ENCODE results near the gene MRPL42. TPM values are rescaled to one million over a fixed set of nuclear protein-coding genes. Genes with fewer than 3 reads are reported as not detected.

Gene MRPL42
- total RNA-seq, 4 donors from 2014 or later, result 49.1 to 52.1 (median 50.8) TPM

DNA sequence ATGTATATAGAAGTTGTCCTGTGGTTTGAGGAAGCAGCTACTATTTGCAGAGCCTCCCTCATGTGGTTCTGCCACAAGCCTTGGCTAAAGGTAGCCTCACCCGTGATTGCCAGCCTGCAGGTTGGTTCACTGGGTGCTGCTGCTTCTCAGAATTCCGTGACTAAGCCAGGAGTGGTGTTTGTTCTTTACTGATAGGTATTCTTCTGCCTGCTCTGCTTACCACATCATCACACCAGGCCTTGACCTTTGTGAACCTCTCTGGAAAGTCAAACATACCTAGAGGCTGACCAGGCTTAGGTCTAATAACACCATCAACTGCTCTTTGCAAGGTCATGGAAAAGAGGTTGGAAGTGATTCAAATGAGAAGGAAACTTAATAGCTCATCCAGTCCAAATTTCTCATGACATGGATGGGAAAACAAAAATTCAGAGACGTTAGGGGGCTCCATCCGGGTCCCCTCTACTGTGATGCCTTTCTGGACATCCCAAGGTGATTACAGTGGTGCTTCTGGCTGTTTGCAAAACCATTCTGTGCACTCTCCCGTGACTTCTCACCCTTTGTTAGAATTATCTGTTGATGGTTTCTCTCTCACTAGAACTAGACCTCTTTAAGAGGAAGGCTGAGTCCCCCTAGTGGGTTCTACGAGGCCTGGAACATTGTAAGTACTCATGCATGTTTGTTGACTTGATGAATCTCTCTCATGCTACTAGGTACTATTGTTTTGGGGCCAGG, 96.7 kb downstream of the MRPL42 start:
- H3K36me3 ChIP-seq, result no peaks in the 10 kb centered on the region
- no peaks in the 10 kb centered on the region for H3K4me1 ChIP-seq
- no peak for DNase-seq (ENCODE audit: low spot score in 2 of 2)
- WGBS, result 70% methylated on average over 6 of the region's 6 CpGs
- no peak overlapping the region for H3K4me3 ChIP-seq
- TF ChIP-seq, protein P1, sequence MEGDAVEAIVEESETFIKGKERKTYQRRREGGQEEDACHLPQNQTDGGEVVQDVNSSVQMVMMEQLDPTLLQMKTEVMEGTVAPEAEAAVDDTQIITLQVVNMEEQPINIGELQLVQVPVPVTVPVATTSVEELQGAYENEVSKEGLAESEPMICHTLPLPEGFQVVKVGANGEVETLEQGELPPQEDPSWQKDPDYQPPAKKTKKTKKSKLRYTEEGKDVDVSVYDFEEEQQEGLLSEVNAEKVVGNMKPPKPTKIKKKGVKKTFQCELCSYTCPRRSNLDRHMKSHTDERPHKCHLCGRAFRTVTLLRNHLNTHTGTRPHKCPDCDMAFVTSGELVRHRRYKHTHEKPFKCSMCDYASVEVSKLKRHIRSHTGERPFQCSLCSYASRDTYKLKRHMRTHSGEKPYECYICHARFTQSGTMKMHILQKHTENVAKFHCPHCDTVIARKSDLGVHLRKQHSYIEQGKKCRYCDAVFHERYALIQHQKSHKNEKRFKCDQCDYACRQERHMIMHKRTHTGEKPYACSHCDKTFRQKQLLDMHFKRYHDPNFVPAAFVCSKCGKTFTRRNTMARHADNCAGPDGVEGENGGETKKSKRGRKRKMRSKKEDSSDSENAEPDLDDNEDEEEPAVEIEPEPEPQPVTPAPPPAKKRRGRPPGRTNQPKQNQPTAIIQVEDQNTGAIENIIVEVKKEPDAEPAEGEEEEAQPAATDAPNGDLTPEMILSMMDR (IDR thresholded peaks at IDR 0.05), result no peak
- TF ChIP-seq POLR2AphosphoS5 (IDR thresholded peaks at IDR 0.05) (no peak), POLR2A (IDR thresholded peaks at IDR 0.05) (no peak), EP300 (IDR thresholded peaks at IDR 0.05) (no peak)
- no peaks in the 10 kb centered on the region for H3K9me3 ChIP-seq
- no peak overlapping the region for H3K27ac ChIP-seq
- H3K27me3 ChIP-seq, result peaks cover 5% of the 10 kb centered on the region

DNA sequence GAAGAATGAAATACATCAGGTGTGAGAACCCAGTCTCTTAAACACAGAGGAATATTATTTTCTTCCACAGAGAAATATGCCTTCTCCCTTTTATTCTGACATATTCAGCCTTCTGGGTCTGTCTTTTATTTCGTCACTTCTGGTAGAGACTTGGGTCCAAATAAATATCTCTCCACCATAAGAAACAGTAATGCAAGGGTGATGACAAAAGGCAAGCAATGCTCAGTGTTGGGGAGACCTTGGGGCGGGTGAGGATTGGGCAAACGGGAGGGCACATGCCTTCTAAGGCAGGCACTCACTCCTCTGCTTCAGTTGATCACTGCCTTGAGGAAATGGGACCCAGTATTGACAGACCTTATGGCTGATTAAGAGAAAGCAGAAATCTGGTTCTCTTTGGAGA, 98.4 kb downstream of the MRPL42 start:
- Histone ChIP-seq H3K4me1 (peaks cover 16% of the 10 kb centered on the region), H3K9me3 (no peaks in the 10 kb centered on the region), H3K27me3 (peaks cover 5% of the 10 kb centered on the region), H3K27ac (no peak overlapping the region), H3K36me3 (no peaks in the 10 kb centered on the region), H3K4me3 (no peak overlapping the region)
- no peak for DNase-seq (ENCODE audit: low spot score in 2 of 2)
- 96% methylated on average over 3 of the region's 3 CpGs for WGBS
- TF ChIP-seq, protein P1 (IDR thresholded peaks at IDR 0.05), result no peak
- TF ChIP-seq EP300 (IDR thresholded peaks at IDR 0.05) (no peak), POLR2AphosphoS5 (IDR thresholded peaks at IDR 0.05) (no peak), POLR2A (IDR thresholded peaks at IDR 0.05) (no peak)

Other genes with a start within 250 kb of the MRPL42 start
- gene NUDT4, start 89.6 kb upstream of the MRPL42 start, total RNA-seq, result 10 to 100 TPM; 27.1 to 46.7 (median 34.5) TPM
- gene UBE2N, start 25.6 kb upstream of the MRPL42 start, total RNA-seq, result 10 to 100 TPM; 23.1 to 71.3 (median 54.3) TPM
- 10 to 100 TPM in 2 of 4 donors, 1 to 10 TPM in 2; 6.6 to 16.7 (median 10.2) TPM for gene SOCS2, start 105.2 kb downstream of the MRPL42 start, total RNA-seq
- gene CRADD, start 209.9 kb downstream of the MRPL42 start, total RNA-seq, result 10 to 100 TPM; 29.3 to 61.7 (median 46.5) TPM